HepG2 (cell line): ENCODE data around the gene GAS2L1. TPM values are rescaled to one million over a fixed set of nuclear protein-coding genes. Genes with fewer than 3 reads are reported as not detected.
A peak's percentile ranks its signal among the peaks of the same experiment; 100 is the strongest.

ENCODE experiments used
- ETV6 ChIP-seq: sonication (generic); formaldehyde crosslinking; conservative IDR thresholded peaks from 2 replicates; pipeline ENCODE4 v1.4.0; 2020; ENCODE audit warnings: missing genetic modification reagents
- KLF11 ChIP-seq: IDR thresholded peaks from 2 replicates; pipeline ENCODE4 v1.6.1; 2016; ENCODE audit warnings: missing compliant biosample characterization
- MAZ ChIP-seq, 2 experiments: sonication (generic) in 1 of 2; formaldehyde crosslinking in 1 of 2; IDR thresholded peaks; 2 replicates each; pipeline versions ENCODE4 v1.5.0 to v1.6.1; 2012 to 2020; ENCODE audit warnings: low read depth in 2 of 2, mild to moderate bottlenecking in 2 of 2, borderline replicate concordance in 1 of 2, improper control_type of control experiment in 1 of 2, low read length in 1 of 2, missing genetic modification reagents in 1 of 2, moderate library complexity in 1 of 2
- MLLT10 ChIP-seq: sonication (generic); formaldehyde crosslinking; IDR thresholded peaks from 2 replicates; pipeline ENCODE4 v1.4.0; 2020; ENCODE audit warnings: missing genetic modification reagents
- RFXAP ChIP-seq: sonication (generic); formaldehyde crosslinking; IDR thresholded peaks from 2 replicates; pipeline ENCODE4 v1.4.0; 2020; ENCODE audit warnings: missing genetic modification reagents, borderline replicate concordance
- TARDBP ChIP-seq: sonication (generic); formaldehyde crosslinking; IDR thresholded peaks from 2 replicates; pipeline ENCODE4 v1.8.0; 2022; ENCODE audit warnings: mild to moderate bottlenecking, missing genetic modification reagents
- THRA ChIP-seq: sonication (generic); formaldehyde crosslinking; IDR thresholded peaks from 2 replicates; pipeline ENCODE4 v1.4.0; 2020; ENCODE audit warnings: missing genetic modification reagents, borderline replicate concordance
- ZNF589 ChIP-seq: sonication (generic); formaldehyde crosslinking; conservative IDR thresholded peaks from 2 replicates; pipeline ENCODE4 v1.8.0; 2022; ENCODE audit warnings: mild to moderate bottlenecking, moderate library complexity, missing genetic modification reagents
- ZNF672 ChIP-seq: sonication (generic); formaldehyde crosslinking; IDR thresholded peaks from 2 replicates; pipeline ENCODE4 v1.8.1; 2022; ENCODE audit warnings: missing genetic modification reagents
- ZNF816 ChIP-seq: sonication (generic); formaldehyde crosslinking; IDR thresholded peaks from 2 replicates; pipeline ENCODE4 v1.8.0; 2022; ENCODE audit warnings: missing genetic modification reagents, mild to moderate bottlenecking, borderline replicate concordance
- ZSCAN31 ChIP-seq: sonication (generic); formaldehyde crosslinking; IDR thresholded peaks from 2 replicates; pipeline ENCODE4 v1.5.0; 2020; ENCODE audit warnings: low read depth, mild to moderate bottlenecking, missing genetic modification reagents
- polyA plus RNA-seq, 8 experiments: library from polyadenylated mRNA; depleted of rRNA in 3 of 8; stranded (reverse) in 7 of 8; unstranded in 1 of 8; fragments of >200 nt; fragmentation: Illumina TruSeq in 4 of 8; extraction: Trizol in 4 of 8; gene quantifications; 2 replicates each; pipeline versions ENCODE4 v1.2.1 to v1.2.3, GENCODE V29; 2011 to 2016; ENCODE audit warnings: low read depth in 4 of 8, missing spikeins in 1 of 8, mixed read lengths in 1 of 8; ENCODE audit not compliant: insufficient read depth in 1 of 8
- total RNA-seq, 5 experiments: library from RNA; depleted of rRNA; stranded (reverse); fragments of >200 nt; fragmentation: Illumina TruSeq; extraction: Trizol; gene quantifications; 2 replicates each; pipeline ENCODE4 v1.2.3, GENCODE V29; 2016; ENCODE audit warnings: low read depth in 1 of 5
- TF ChIP-seq, protein P1 (sequence below): sonication (generic); formaldehyde crosslinking; IDR thresholded peaks from 2 replicates; pipeline ENCODE4 v1.4.0; 2020; ENCODE audit warnings: missing genetic modification reagents, borderline replicate concordance
- TF ChIP-seq, protein P2 (sequence below): IDR thresholded peaks from 2 replicates; pipeline ENCODE4 v1.6.1; 2016; ENCODE audit warnings: missing biosample characterization, missing genetic modification reagents, low read depth
- TF ChIP-seq, protein P3 (sequence below): sonication (generic); formaldehyde crosslinking; IDR thresholded peaks from 2 replicates; pipeline ENCODE4 v1.4.0; 2020; ENCODE audit warnings: missing genetic modification reagents, borderline replicate concordance

GAS2L1 gene
- total and polyA plus RNA-seq, 2 of the 13 experiments (the other 11 are each of a cell fraction or from before 2014, with no cell fraction given): 1.8 to 3.3 TPM

- TF ChIP-seq, protein P1, sequence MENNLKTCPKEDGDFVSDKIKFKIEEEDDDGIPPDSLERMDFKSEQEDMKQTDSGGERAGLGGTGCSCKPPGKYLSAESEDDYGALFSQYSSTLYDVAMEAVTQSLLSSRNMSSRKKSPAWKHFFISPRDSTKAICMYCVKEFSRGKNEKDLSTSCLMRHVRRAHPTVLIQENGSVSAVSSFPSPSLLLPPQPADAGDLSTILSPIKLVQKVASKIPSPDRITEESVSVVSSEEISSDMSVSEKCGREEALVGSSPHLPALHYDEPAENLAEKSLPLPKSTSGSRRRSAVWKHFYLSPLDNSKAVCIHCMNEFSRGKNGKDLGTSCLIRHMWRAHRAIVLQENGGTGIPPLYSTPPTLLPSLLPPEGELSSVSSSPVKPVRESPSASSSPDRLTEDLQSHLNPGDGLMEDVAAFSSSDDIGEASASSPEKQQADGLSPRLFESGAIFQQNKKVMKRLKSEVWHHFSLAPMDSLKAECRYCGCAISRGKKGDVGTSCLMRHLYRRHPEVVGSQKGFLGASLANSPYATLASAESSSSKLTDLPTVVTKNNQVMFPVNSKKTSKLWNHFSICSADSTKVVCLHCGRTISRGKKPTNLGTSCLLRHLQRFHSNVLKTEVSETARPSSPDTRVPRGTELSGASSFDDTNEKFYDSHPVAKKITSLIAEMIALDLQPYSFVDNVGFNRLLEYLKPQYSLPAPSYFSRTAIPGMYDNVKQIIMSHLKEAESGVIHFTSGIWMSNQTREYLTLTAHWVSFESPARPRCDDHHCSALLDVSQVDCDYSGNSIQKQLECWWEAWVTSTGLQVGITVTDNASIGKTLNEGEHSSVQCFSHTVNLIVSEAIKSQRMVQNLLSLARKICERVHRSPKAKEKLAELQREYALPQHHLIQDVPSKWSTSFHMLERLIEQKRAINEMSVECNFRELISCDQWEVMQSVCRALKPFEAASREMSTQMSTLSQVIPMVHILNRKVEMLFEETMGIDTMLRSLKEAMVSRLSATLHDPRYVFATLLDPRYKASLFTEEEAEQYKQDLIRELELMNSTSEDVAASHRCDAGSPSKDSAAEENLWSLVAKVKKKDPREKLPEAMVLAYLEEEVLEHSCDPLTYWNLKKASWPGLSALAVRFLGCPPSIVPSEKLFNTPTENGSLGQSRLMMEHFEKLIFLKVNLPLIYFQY (CRISPR knock-in tag): peak; percentile 45; the same call in 1 of the 2 replicates
- TF ChIP-seq ZSCAN31 (CRISPR knock-in tag) (0 out of 2 replicates have a peak, but pooled peaks have one; percentile 6), MAZ (IDR thresholded peaks at IDR 0.05; ENCODE audit: borderline replicate concordance, low read depth, low read length) (no peak), MAZ (CRISPR knock-in tag; IDR thresholded peaks at IDR 0.05; ENCODE audit: low read depth) (peak; percentile 61), TARDBP (peak; percentile 94), THRA (CRISPR knock-in tag) (peak; percentile 40; the same call in 1 of the 2 replicates), MLLT10 (no peak), ZNF672 (CRISPR knock-in tag) (0 out of 2 replicates have a peak, but pooled peaks have one; percentile 3), ZNF816 (CRISPR knock-in tag) (no peak; the same call in 1 of the 2 replicates), ETV6 (CRISPR knock-in tag) (peak; percentile 15; the same call in 1 of the 2 replicates), KLF11 (CRISPR knock-in tag) (0 out of 2 replicates have a peak, but pooled peaks have one; percentile 23), RFXAP (no peak; the same call in 1 of the 2 replicates), ZNF589 (CRISPR knock-in tag) (peak; percentile 42)
- TF ChIP-seq, protein P2, sequence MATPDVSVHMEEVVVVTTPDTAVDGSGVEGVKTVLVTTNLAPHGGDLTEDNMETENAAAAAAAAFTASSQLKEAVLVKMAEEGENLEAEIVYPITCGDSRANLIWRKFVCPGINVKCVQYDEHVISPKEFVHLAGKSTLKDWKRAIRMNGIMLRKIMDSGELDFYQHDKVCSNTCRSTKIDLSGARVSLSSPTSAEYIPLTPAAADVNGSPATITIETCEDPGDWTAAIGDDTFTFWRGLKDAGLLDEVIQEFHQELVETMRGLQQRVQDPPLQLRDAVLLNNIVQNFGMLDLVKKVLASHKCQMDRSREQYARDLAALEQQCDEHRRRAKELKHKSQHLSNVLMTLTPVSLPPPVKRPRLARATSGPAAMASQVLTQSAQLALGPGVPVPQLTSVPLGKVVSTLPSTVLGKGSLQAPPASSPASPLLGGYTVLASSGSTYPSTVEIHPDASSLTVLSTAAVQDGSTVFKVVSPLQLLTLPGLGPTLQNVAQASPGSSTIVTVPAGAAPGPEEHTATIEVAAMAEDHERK (CRISPR knock-in tag): no peak
- TF ChIP-seq, protein P3, sequence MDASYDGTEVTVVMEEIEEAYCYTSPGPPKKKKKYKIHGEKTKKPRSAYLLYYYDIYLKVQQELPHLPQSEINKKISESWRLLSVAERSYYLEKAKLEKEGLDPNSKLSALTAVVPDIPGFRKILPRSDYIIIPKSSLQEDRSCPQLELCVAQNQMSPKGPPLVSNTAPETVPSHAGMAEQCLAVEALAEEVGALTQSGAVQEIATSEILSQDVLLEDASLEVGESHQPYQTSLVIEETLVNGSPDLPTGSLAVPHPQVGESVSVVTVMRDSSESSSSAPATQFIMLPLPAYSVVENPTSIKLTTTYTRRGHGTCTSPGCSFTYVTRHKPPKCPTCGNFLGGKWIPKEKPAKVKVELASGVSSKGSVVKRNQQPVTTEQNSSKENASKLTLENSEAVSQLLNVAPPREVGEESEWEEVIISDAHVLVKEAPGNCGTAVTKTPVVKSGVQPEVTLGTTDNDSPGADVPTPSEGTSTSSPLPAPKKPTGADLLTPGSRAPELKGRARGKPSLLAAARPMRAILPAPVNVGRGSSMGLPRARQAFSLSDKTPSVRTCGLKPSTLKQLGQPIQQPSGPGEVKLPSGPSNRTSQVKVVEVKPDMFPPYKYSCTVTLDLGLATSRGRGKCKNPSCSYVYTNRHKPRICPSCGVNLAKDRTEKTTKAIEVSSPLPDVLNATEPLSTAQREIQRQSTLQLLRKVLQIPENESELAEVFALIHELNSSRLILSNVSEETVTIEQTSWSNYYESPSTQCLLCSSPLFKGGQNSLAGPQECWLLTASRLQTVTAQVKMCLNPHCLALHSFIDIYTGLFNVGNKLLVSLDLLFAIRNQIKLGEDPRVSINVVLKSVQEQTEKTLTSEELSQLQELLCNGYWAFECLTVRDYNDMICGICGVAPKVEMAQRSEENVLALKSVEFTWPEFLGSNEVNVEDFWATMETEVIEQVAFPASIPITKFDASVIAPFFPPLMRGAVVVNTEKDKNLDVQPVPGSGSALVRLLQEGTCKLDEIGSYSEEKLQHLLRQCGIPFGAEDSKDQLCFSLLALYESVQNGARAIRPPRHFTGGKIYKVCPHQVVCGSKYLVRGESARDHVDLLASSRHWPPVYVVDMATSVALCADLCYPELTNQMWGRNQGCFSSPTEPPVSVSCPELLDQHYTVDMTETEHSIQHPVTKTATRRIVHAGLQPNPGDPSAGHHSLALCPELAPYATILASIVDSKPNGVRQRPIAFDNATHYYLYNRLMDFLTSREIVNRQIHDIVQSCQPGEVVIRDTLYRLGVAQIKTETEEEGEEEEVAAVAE (CRISPR knock-in tag): peak; percentile 38; the same call in 1 of the 2 replicates
Measured at GRCh38 chr22:29267858-29268510, 38.5 kb upstream of the GAS2L1 start, which contains the start of the genes EWSR1 and RHBDD3 (continued).
